IMR-90 (cell line): ENCODE results near the gene RBFOX1. TPM values are rescaled to one million over a fixed set of nuclear protein-coding genes. Genes with fewer than 3 reads are reported as not detected.

ENCODE experiments used
- ATAC-seq: fragments of 200-7000 bp; cut with Tn5 transposase; 2 replicates; pipeline ENCODE4 v1.9.1; 2020; ENCODE audit warnings: low read depth, mild to moderate bottlenecking, moderate library complexity
- BruUV-seq: library from RNA; stranded (reverse); fragments of 400-500 nt; replicated peaks from 2 replicates; lab custom pipeline; 2021; lab: Mats Ljungman, UMichigan
- CTCF ChIA-PET: fragments of 300-600 bp; formaldehyde crosslinking; extraction: SDS; loops from one replicate; lab custom pipeline; 2021; ENCODE audit warnings: antibody characterized with exemption; lab: Yijun Ruan, JAX
- POLR2A ChIA-PET: fragments of 300-600 bp; sonication (Branson Sonifier 250); formaldehyde crosslinking; loops from one replicate; lab custom pipeline; 2022; ENCODE audit warnings: antibody characterized with exemption; ENCODE audit not compliant: unreplicated experiment; lab: Charles Lee
- DNase-seq: peaks from one replicate; pipeline ENCODE4 v3.0.0; 2013
- H2AFZ ChIP-seq: replicated peaks from 2 replicates; pipeline ENCODE3; 2013; ENCODE audit warnings: low read length, mild to moderate bottlenecking; ENCODE audit not compliant: poor library complexity
- H2AK5ac ChIP-seq: 2 replicates; pipeline ENCODE4 v1.6.1; 2013; ENCODE audit warnings: low read depth, low read length, inconsistent platforms
- H2AK9ac ChIP-seq: replicated peaks from 2 replicates; pipeline ENCODE3; 2013; ENCODE audit warnings: mild to moderate bottlenecking, low read depth, low read length, moderate library complexity; ENCODE audit not compliant: poor library complexity
- H2BK120ac ChIP-seq: 2 replicates; pipeline ENCODE4 v1.6.1; 2013; ENCODE audit warnings: low read depth, low read length, inconsistent platforms
- H2BK15ac ChIP-seq: 3 replicates; pipeline ENCODE4 v1.6.1; 2013; ENCODE audit warnings: low read depth, low read length, inconsistent platforms
- H2BK20ac ChIP-seq: 2 replicates; pipeline ENCODE4 v1.6.1; 2013; ENCODE audit warnings: low read depth, mild to moderate bottlenecking, inconsistent platforms, low read length, moderate library complexity
- H2BK5ac ChIP-seq: 2 replicates; pipeline ENCODE4 v1.6.1; 2013; ENCODE audit warnings: mild to moderate bottlenecking, low read depth, low read length, inconsistent platforms; ENCODE audit not compliant: poor library complexity, severe bottlenecking
- H3K14ac ChIP-seq: replicated peaks from 2 replicates; pipeline ENCODE4 v1.6.1; 2013; ENCODE audit warnings: low read depth, low read length, inconsistent platforms
- H3K18ac ChIP-seq: 2 replicates; pipeline ENCODE4 v1.6.1; 2013; ENCODE audit warnings: low read depth, low read length, control low read depth
- H3K23ac ChIP-seq: 2 replicates; pipeline ENCODE4 v1.6.1; 2013; ENCODE audit warnings: low read depth, low read length, inconsistent platforms
- H3K27ac ChIP-seq: 2 replicates; pipeline ENCODE4 v1.5.1; 2013; ENCODE audit warnings: mild to moderate bottlenecking, control low read depth, low read length; ENCODE audit not compliant: insufficient read depth
- H3K27me3 ChIP-seq: 2 replicates; pipeline ENCODE4 v1.6.1; 2013; ENCODE audit warnings: low read length; ENCODE audit not compliant: control insufficient read depth, insufficient read depth
- H3K36me3 ChIP-seq: 2 replicates; pipeline ENCODE4 v1.6.1; 2013; ENCODE audit warnings: low read length, mixed read lengths; ENCODE audit not compliant: control insufficient read depth, insufficient read depth
- H3K4ac ChIP-seq: 2 replicates; pipeline ENCODE4 v1.6.1; 2013; ENCODE audit warnings: low read depth, low read length, inconsistent platforms
- H3K4me1 ChIP-seq: 2 replicates; pipeline ENCODE4 v1.6.1; 2013; ENCODE audit warnings: low read length, mixed read lengths; ENCODE audit not compliant: control insufficient read depth, insufficient read depth
- H3K4me2 ChIP-seq: 2 replicates; pipeline ENCODE4 v1.6.1; 2013; ENCODE audit warnings: low read depth, mild to moderate bottlenecking, control low read depth, low read length, moderate library complexity
- H3K4me3 ChIP-seq: 2 replicates; pipeline ENCODE4 v1.5.1; 2013; ENCODE audit warnings: low read depth, mild to moderate bottlenecking, control low read depth, low read length, moderate library complexity; ENCODE audit not compliant: insufficient read depth
- H3K56ac ChIP-seq: 2 replicates; pipeline ENCODE4 v1.6.1; 2013; ENCODE audit warnings: low read length, inconsistent platforms; ENCODE audit not compliant: insufficient read depth; ENCODE audit errors: extremely low read depth
- H3K79me1 ChIP-seq, 2 experiments: 2 replicates each; pipeline ENCODE4 v1.6.1; 2013; ENCODE audit warnings: low read length in 2 of 2, inconsistent platforms in 1 of 2, low read depth in 1 of 2
- H3K9ac ChIP-seq: 2 replicates; pipeline ENCODE4 v1.6.1; 2013; ENCODE audit warnings: low read depth, low read length, control low read depth
- H3K9me1 ChIP-seq: 2 replicates; pipeline ENCODE4 v1.6.1; 2013; ENCODE audit warnings: low read length, inconsistent platforms; ENCODE audit not compliant: insufficient read depth
- H3K9me3 ChIP-seq: 2 replicates; pipeline ENCODE4 v1.6.1; 2013; ENCODE audit warnings: low read length; ENCODE audit not compliant: control insufficient read depth, insufficient read depth
- H4K20me1 ChIP-seq: 2 replicates; pipeline ENCODE4 v1.6.1; 2013; ENCODE audit warnings: low read length, inconsistent platforms; ENCODE audit not compliant: insufficient read depth
- H4K5ac ChIP-seq: 2 replicates; pipeline ENCODE4 v1.6.1; 2013; ENCODE audit warnings: mild to moderate bottlenecking, low read depth, low read length, control low read depth
- H4K8ac ChIP-seq, 2 experiments: 2 replicates each; pipeline ENCODE4 v1.6.1; 2013; ENCODE audit warnings: low read depth in 2 of 2, low read length in 2 of 2, control low read depth in 1 of 2, inconsistent platforms in 1 of 2
- H4K91ac ChIP-seq: 2 replicates; pipeline ENCODE4 v1.6.1; 2013; ENCODE audit warnings: low read depth, low read length, inconsistent platforms; ENCODE audit not compliant: insufficient read depth
- CEBPB ChIP-seq: IDR thresholded peaks from 2 replicates; pipeline ENCODE4 v1.6.1; 2012; ENCODE audit warnings: low read depth, low read length, improper control_type of control experiment
- CTCF ChIP-seq: conservative IDR thresholded peaks from 2 replicates; pipeline ENCODE4 v1.5.1; 2012; ENCODE audit warnings: mild to moderate bottlenecking, low read depth, low read length, improper control_type of control experiment
- FOS ChIP-seq: fragments of 150-350 bp; IDR thresholded peaks from 2 replicates; pipeline ENCODE4 v1.6.1; 2016; ENCODE audit warnings: low read depth, low read length
- NFE2L2 ChIP-seq: fragments of 150-350 bp; IDR thresholded peaks from 2 replicates; pipeline ENCODE4 v1.6.1; 2016; ENCODE audit warnings: low read depth, mild to moderate bottlenecking, low read length
- POLR2A ChIP-seq: IDR thresholded peaks from 2 replicates; pipeline ENCODE4 v1.6.1; 2012; ENCODE audit warnings: mild to moderate bottlenecking, low read depth, low read length
- RAD21 ChIP-seq: IDR thresholded peaks from 2 replicates; pipeline ENCODE4 v1.6.1; 2012; ENCODE audit warnings: low read length, improper control_type of control experiment
- SMC3 ChIP-seq: fragments of 150-350 bp; IDR thresholded peaks from 2 replicates; pipeline ENCODE4 v1.6.1; 2016; ENCODE audit warnings: low read depth, mild to moderate bottlenecking, antibody characterized with exemption, low read length, moderate library complexity
- USF2 ChIP-seq: fragments of 150-350 bp; IDR thresholded peaks from 2 replicates; pipeline ENCODE4 v1.6.1; 2017; ENCODE audit warnings: mild to moderate bottlenecking, antibody characterized with exemption, low read length, low read depth
- WGBS, 2 experiments: methylation state at CpG; one replicate each; pipeline versions ENCODE4 v1.1.5 to v1.1.7; 2013; ENCODE audit warnings: missing lambda C conversion rate in 2 of 2; ENCODE audit not compliant: insufficient read length in 1 of 2; ENCODE audit errors: extremely low coverage in 2 of 2; 5-methylcytosine and 5-hydroxymethylcytosine counted together
- dilution Hi-C: fragments of 300-500 bp; cut with HindIII; formaldehyde crosslinking; loops from one replicate; pipeline ENCODE4 v1.14.3; 2018; ENCODE audit warnings: low sequenced_read_pairs; ENCODE audit not compliant: unreplicated experiment
- in situ Hi-C: fragments of 300-500 bp; cut with MboI; formaldehyde crosslinking; loops from 3 replicates; pipeline ENCODE4 v1.14.3; 2019; ENCODE audit warnings: low sequenced_read_pairs, inconsistent platforms, mixed read lengths
- intact Hi-C: fragments of 100-400 bp; cut with micrococcal nuclease; formaldehyde crosslinking; loops from 2 replicates; pipeline ENCODE4 v1.10.0; 2022
- polyA plus RNA-seq, 3 experiments: library from polyadenylated mRNA; depleted of rRNA; stranded (reverse); fragments of >200 nt; gene quantifications; 2 replicates each; pipeline ENCODE4 v1.2.3, GENCODE V29; 2012; ENCODE audit warnings: low replicate concordance in 1 of 3
- total RNA-seq: library from RNA; depleted of rRNA; stranded (reverse); fragments of >200 nt; gene quantifications from 2 replicates; pipeline ENCODE4 v1.2.3, GENCODE V29; 2012

Gene RBFOX1
- total and polyA plus RNA-seq, 2 of the 4 experiments (the other 2 are of a cell fraction): not detected

GRCh38 chr16:7378024-7378695 is 45.5 kb downstream of the RBFOX1 start:
- ATAC-seq: no peak
- dilution Hi-C loops: no loop called here
- 63% methylated on average over 2 of the region's 16 CpGs; no CpG with 5 or more reads in 1 of the 2 experiments for WGBS, 2 experiments

More at GRCh38 chr16:7378024-7378695, 45.5 kb downstream of the RBFOX1 start:
- Histone ChIP-seq H3K27ac (no peak overlapping the region), H2BK5ac (no peak overlapping the region), H3K14ac (no peak overlapping the region), H3K79me1 (no peaks in the 10 kb centered on the region), H3K9me1 (no peaks in the 10 kb centered on the region), H3K4me2 (no peak overlapping the region), H3K9ac (no peak overlapping the region), H2AK5ac (no peak overlapping the region), H3K9me3 (peaks cover 8% of the 10 kb centered on the region), H2BK15ac (no peak overlapping the region), H4K8ac (no peak overlapping the region), H2AK9ac (no peak overlapping the region), H3K4me3 (no peak overlapping the region), H2BK120ac (no peak overlapping the region), H3K56ac (no peak overlapping the region), H4K20me1 (no peaks in the 10 kb centered on the region), H3K4ac (no peak overlapping the region), H2AFZ (no peak overlapping the region), H3K23ac (no peak overlapping the region), H3K4me1 (no peaks in the 10 kb centered on the region), H3K36me3 (no peaks in the 10 kb centered on the region), H4K91ac (no peak overlapping the region), H4K5ac (no peak overlapping the region), H3K18ac (no peak overlapping the region), H2BK20ac (no peak overlapping the region), H3K27me3 (no peaks in the 10 kb centered on the region)
- BruUV-seq: no TSS peak
- intact Hi-C loops (no loop called here), in situ Hi-C loops (no loop called here)
- POLR2A ChIA-PET: no interaction called here
- DNase-seq: no peak
- CTCF ChIA-PET: no interaction called here
- TF ChIP-seq CTCF (no peak), SMC3 (no peak), NFE2L2 (no peak), FOS (no peak), CEBPB (no peak), USF2 (no peak), RAD21 (no peak), POLR2A (no peak)
